Measurements from ENCODE around the gene L1CAM. TPM values are rescaled to one million over a fixed set of nuclear protein-coding genes. Genes with fewer than 3 reads are reported as not detected.

Gene L1CAM
- total RNA-seq: under 1 TPM in 4 of 6 experiments, not detected in 2; 0.33 to 0.64 (median 0.47) TPM
- long read RNA-seq: 0 reads

GRCh38 chrX:153885968-153886903 lies at the start of gene L1CAM:
Gene L1CAM, minus strand, starts transcription at chrX:153886173. Its CDS starts 10,337 bp downstream, at chrX:153875836.
- no CpG with 5 or more reads among the region's 94 CpGs for WGBS (ENCODE audit: insufficient coverage, low coverage, low lambda C conversion rate, missing lambda C conversion rate)
- Histone ChIP-seq H3K27me3 (peaks cover 7 to 22% of the 10 kb centered on the region in 2 donors), H3K27ac (no peak within 1 kb of the TSS), H3K4me3 (no peak within 1 kb of the TSS), H3K36me3 (no peaks in the 10 kb centered on the region), H3K9me3 (no peaks in the 10 kb centered on the region), H3K4me1 (no peaks in the 10 kb centered on the region)
- intact Hi-C loops (cut with DNase I): no loop called here
- no peak for DNase-seq
- no peak for ATAC-seq
- TF ChIP-seq POLR2A (IDR thresholded peaks at IDR 0.05): no peak
- TF ChIP-seq, protein P1, sequence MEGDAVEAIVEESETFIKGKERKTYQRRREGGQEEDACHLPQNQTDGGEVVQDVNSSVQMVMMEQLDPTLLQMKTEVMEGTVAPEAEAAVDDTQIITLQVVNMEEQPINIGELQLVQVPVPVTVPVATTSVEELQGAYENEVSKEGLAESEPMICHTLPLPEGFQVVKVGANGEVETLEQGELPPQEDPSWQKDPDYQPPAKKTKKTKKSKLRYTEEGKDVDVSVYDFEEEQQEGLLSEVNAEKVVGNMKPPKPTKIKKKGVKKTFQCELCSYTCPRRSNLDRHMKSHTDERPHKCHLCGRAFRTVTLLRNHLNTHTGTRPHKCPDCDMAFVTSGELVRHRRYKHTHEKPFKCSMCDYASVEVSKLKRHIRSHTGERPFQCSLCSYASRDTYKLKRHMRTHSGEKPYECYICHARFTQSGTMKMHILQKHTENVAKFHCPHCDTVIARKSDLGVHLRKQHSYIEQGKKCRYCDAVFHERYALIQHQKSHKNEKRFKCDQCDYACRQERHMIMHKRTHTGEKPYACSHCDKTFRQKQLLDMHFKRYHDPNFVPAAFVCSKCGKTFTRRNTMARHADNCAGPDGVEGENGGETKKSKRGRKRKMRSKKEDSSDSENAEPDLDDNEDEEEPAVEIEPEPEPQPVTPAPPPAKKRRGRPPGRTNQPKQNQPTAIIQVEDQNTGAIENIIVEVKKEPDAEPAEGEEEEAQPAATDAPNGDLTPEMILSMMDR (IDR thresholded peaks at IDR 0.05): no peak

DNA sequence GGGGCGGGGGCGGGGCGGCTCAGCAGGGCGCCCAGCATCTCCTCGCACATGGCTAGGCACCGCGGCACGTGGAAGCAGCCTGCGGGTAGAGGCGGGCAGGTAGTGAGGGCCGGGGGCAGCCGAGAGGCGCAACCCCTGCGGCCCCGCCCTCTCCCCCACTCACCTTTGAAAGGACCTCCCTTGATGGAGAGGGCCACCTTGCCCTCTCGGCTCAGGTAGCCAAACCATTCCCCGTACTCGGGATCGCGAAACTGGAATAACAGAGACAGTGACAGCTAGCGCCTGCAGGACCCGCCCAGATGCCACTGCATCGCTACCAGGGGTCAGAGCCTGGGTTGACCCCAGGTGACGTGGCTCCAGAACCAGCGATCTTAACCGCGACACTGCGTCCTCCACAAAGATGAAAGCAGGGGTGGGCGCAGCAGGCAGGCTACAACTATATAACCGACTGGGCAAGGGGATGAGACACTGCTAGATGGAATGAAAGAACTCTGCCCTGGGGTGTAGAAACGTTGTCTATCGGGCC lies 49.4 kb upstream of the L1CAM start:
- H3K4me1 ChIP-seq: peaks cover 0 to 13% (median 4%) of the 10 kb centered on the region in 4 donors
- no peaks in the 10 kb centered on the region for H3K36me3 ChIP-seq
- no peaks in the 10 kb centered on the region for H3K9me3 ChIP-seq
- H3K4me3 ChIP-seq: peak overlapping the region; percentile 40 to 97 (median 46)
- WGBS (ENCODE audit: insufficient coverage, low coverage, low lambda C conversion rate, missing lambda C conversion rate): 44% methylated on average over 8 of the region's 32 CpGs
- DNase-seq (peak in 1 of 3 donors; percentile 37), ATAC-seq (peak; percentile 27 to 54 (median 34))
- H3K27me3 ChIP-seq: no peaks in the 10 kb centered on the region
- H3K27ac ChIP-seq: no peak overlapping the region
- TF ChIP-seq, protein P1 (IDR thresholded peaks at IDR 0.05): no peak
- TF ChIP-seq POLR2A (IDR thresholded peaks at IDR 0.05): no peak
- intact Hi-C loops (cut with DNase I): no loop called here

GRCh38 chrX:153934762-153935325 lies 48.9 kb upstream of the L1CAM start, which contains the start of gene NAA10:
Gene NAA10, minus strand, starts transcription at chrX:153935037. Its CDS starts 133 bp downstream, at chrX:153934904.
- Histone ChIP-seq H3K27ac (peak within 1 kb of the TSS in 1 of 3 donors; percentile 43), H3K4me1 (peaks cover 0 to 13% (median 4%) of the 10 kb centered on the region in 4 donors), H3K27me3 (no peaks in the 10 kb centered on the region), H3K9me3 (no peaks in the 10 kb centered on the region), H3K36me3 (no peaks in the 10 kb centered on the region), H3K4me3 (peak within 1 kb of the TSS; percentile 71 to 97 (median 77))
- WGBS (ENCODE audit: insufficient coverage, low coverage, low lambda C conversion rate, missing lambda C conversion rate): no CpG with 5 or more reads among the region's 87 CpGs
- DNase-seq (peak; percentile 78 to 84 (median 84)), ATAC-seq (peak; percentile 94 to 98 (median 96))
- intact Hi-C loops (cut with DNase I): no loop called here
- TF ChIP-seq POLR2A (IDR thresholded peaks at IDR 0.05): peak; percentile 41
- TF ChIP-seq, protein P1 (IDR thresholded peaks at IDR 0.05): no peak

DNA sequence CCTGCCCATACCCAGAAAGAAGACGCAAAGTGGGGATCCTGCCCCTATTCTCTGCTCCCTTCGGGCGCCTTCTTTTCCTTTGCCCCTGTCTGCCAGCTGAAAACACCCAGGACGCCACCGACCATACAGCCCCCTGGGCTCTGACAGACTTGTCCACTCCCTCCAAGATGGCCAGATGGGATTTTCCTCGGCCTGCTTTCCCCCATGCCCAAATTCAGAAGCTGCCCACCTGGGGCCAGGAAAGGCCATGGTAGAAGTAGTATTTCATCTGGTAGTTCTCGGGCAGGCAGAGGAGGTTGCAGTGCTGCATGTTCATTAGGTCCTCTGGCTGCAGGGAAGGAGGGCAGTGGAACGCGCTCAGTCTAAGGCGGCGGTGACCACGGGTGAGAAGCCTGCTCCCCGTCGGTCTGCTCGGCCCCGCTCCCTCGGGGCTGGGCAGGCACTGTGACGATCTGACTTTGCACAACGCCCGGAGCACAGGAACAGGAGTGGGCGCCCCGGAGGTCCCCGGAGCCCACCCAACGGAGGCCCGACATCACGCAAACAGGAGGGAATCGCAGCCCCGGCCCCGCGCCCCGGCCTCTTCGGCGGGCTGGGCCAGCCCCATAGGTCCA lies 48.3 kb upstream of the L1CAM start:
- Histone ChIP-seq H3K27ac (peak overlapping the region in 1 of 3 donors; percentile 43), H3K9me3 (no peaks in the 10 kb centered on the region), H3K4me1 (peaks cover 0 to 13% (median 4%) of the 10 kb centered on the region in 4 donors), H3K4me3 (peak overlapping the region; percentile 71 to 97 (median 77)), H3K36me3 (no peaks in the 10 kb centered on the region), H3K27me3 (no peaks in the 10 kb centered on the region)
- TF ChIP-seq, protein P1 (IDR thresholded peaks at IDR 0.05): no peak
- no peak for TF ChIP-seq POLR2A (IDR thresholded peaks at IDR 0.05)
- DNase-seq (no peak), ATAC-seq (peak in 3 of 4 donors; percentile 5 to 23 (median 7))
- 32% methylated on average over 8 of the region's 33 CpGs for WGBS (ENCODE audit: insufficient coverage, low coverage, low lambda C conversion rate, missing lambda C conversion rate)
- intact Hi-C loops (cut with DNase I): no loop called here
